Type B pancreatic cell (in vitro differentiated cells): ENCODE data around the gene HSD17B12. TPM values are rescaled to one million over a fixed set of nuclear protein-coding genes. Genes with fewer than 3 reads are reported as not detected.

Experiments used
- DNase-seq: peaks from one replicate; pipeline ENCODE4 v3.0.0; 2021; ENCODE audit warnings: mixed read lengths; ENCODE audit not compliant: unreplicated experiment; ENCODE audit errors: extremely low spot score
- H3K27ac Mint-ChIP-seq: 2 replicates; pipeline ENCODE4 v1.8.0; 2021; ENCODE audit warnings: mild to moderate bottlenecking, mixed read lengths
- H3K27me3 Mint-ChIP-seq: 2 replicates; pipeline ENCODE4 v1.8.0; 2021; ENCODE audit warnings: mixed read lengths
- H3K36me3 Mint-ChIP-seq: 2 replicates; pipeline ENCODE4 v1.8.0; 2021; ENCODE audit warnings: mixed read lengths
- H3K4me1 Mint-ChIP-seq: one replicate; pipeline ENCODE4 v1.8.0; 2021; ENCODE audit warnings: mixed read lengths; ENCODE audit not compliant: unreplicated experiment
- H3K4me3 Mint-ChIP-seq: 2 replicates; pipeline ENCODE4 v1.8.0; 2021; ENCODE audit warnings: mild to moderate bottlenecking, mixed read lengths
- H3K9me3 Mint-ChIP-seq: 2 replicates; pipeline ENCODE4 v1.8.0; 2021; ENCODE audit warnings: mixed read lengths
- CTCF ChIP-seq: fragments of 200-600 bp; sonication (generic); conservative IDR thresholded peaks from 2 replicates; pipeline ENCODE4 v1.5.0; 2021; ENCODE audit warnings: antibody characterized with exemption, mild to moderate bottlenecking
- total RNA-seq: library from RNA; stranded (reverse); gene quantifications from 2 replicates; pipeline ENCODE4 v1.2.1, GENCODE V29; 2021; ENCODE audit warnings: low replicate concordance

Gene HSD17B12
- total RNA-seq, 1 donor from 2014 or later: 99.0 TPM

DNA sequence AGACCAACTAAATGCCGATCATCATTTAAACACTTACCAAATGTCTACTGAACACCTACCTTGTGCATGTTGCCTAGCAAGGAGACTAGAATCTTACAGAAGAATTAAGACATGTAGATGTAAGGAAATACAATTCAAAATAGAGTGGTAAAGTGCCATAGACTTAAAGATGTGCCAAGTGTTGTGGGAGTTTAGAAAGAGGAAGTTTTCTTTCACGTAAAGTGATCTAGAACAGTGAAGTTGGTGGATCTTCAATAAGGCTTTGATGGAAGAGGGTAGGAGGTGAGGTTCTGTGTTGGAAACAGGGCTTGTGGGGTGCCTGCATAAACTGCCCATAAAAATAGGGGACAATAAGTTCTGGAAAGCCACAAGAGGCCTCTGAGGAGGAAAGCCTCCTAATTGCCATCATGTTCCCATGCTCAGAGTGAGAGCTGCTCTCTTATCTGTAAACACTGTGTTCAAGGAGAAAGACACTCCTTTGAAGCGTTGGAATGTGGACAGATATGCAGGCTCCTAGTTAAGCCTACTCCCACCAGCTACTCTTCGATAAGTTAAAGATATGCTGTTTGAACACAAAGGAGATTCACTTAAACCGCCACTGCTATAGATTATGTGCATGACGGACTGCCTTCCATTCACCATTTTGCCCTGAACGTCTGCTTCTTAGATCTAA is 66.7 kb downstream of the HSD17B12 start:
- TF ChIP-seq CTCF: no peak
- Mint-ChIP-seq H3K27me3 (no peaks in the 10 kb centered on the region), H3K4me3 (no peak overlapping the region), H3K27ac (peak overlapping the region; percentile 37), H3K9me3 (peaks cover 5% of the 10 kb centered on the region), H3K4me1 (no peaks in the 10 kb centered on the region), H3K36me3 (peaks cover 30% of the 10 kb centered on the region)
- no peak for DNase-seq

GRCh38 chr11:43748095-43748494 is 67.6 kb downstream of the HSD17B12 start:
- Mint-ChIP-seq H3K4me1 (no peaks in the 10 kb centered on the region), H3K4me3 (no peak overlapping the region), H3K36me3 (peaks cover 28% of the 10 kb centered on the region), H3K27me3 (no peaks in the 10 kb centered on the region), H3K9me3 (peaks cover 5% of the 10 kb centered on the region), H3K27ac (no peak overlapping the region)
- DNase-seq: no peak
- no peak for TF ChIP-seq CTCF

GRCh38 chr11:43751726-43752125 is 71.2 kb downstream of the HSD17B12 start:
- TF ChIP-seq CTCF: no peak

DNA sequence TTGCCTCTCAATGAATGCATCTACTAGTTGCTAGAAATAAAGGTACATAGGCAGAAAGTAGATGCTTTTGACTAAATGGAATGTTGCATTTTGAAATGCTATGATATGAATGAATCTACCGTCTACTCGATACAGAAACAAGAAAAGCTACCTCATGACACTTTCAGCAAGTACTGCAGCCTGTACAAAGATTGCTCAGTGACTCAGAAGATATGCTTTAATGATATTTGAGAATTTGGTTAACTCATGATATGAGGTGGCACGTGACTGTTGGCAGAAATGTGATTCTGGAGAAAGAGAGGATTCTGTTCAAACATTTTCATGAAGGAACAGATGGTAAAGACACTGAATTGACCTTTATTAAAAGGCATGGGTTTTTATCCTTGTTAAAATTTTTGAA is 76.0 kb downstream of the HSD17B12 start:
- Mint-ChIP-seq H3K9me3 (peaks cover 4% of the 10 kb centered on the region), H3K36me3 (peaks cover 35% of the 10 kb centered on the region), H3K4me3 (no peak overlapping the region), H3K27ac (no peak overlapping the region), H3K4me1 (no peaks in the 10 kb centered on the region), H3K27me3 (no peaks in the 10 kb centered on the region)
- DNase-seq: no peak
- no peak for TF ChIP-seq CTCF

More at GRCh38 chr11:43751726-43752125, 71.2 kb downstream of the HSD17B12 start:
- no peak overlapping the region for H3K4me3 Mint-ChIP-seq
- H3K36me3 Mint-ChIP-seq: peaks cover 29% of the 10 kb centered on the region
- H3K27me3 Mint-ChIP-seq: no peaks in the 10 kb centered on the region
- H3K27ac Mint-ChIP-seq: no peak overlapping the region
- peaks cover 7% of the 10 kb centered on the region for H3K9me3 Mint-ChIP-seq
- no peaks in the 10 kb centered on the region for H3K4me1 Mint-ChIP-seq
- no peak for DNase-seq

GRCh38 chr11:43758927-43759326 is 78.4 kb downstream of the HSD17B12 start:
- no peak overlapping the region for H3K27ac Mint-ChIP-seq
- H3K27me3 Mint-ChIP-seq: no peaks in the 10 kb centered on the region
- no peak overlapping the region for H3K4me3 Mint-ChIP-seq
- no peaks in the 10 kb centered on the region for H3K4me1 Mint-ChIP-seq
- H3K36me3 Mint-ChIP-seq: peaks cover 32% of the 10 kb centered on the region
- TF ChIP-seq CTCF: no peak
- no peak for DNase-seq
- peaks cover 4% of the 10 kb centered on the region for H3K9me3 Mint-ChIP-seq
